ENCODE measurements around the gene ATG10. TPM values are rescaled to one million over a fixed set of nuclear protein-coding genes. Genes with fewer than 3 reads are reported as not detected.

The ATG10 gene
- total RNA-seq, 1 donor from 2014 or later = 14.8 TPM

GRCh38 chr5:82068723-82069122 lies 96.9 kb downstream of the ATG10 start:
- Mint-ChIP-seq H3K27ac (no peak overlapping the region), H3K9me3 (no peaks in the 10 kb centered on the region), H3K36me3 (peaks cover 3% of the 10 kb centered on the region), H3K4me1 (no peaks in the 10 kb centered on the region), H3K27me3 (ENCODE audit: low read depth) (no peaks in the 10 kb centered on the region), H3K4me3 (no peak overlapping the region)
- TF ChIP-seq CTCF (IDR thresholded peaks at IDR 0.05; ENCODE audit: unreplicated experiment) = no peak
- no peak for DNase-seq (ENCODE audit: low spot score in 2 of 2, unreplicated experiment in 2 of 2)

- peaks cover 3% of the 10 kb centered on the region for H3K36me3 Mint-ChIP-seq
Observed at GRCh38 chr5:82072138-82072537, 100.3 kb downstream of the ATG10 start.

GRCh38 chr5:82073179-82073578 lies 101.4 kb downstream of the ATG10 start:
- no peak for TF ChIP-seq CTCF (IDR thresholded peaks at IDR 0.05; ENCODE audit: unreplicated experiment)
- Mint-ChIP-seq H3K4me1 (no peaks in the 10 kb centered on the region), H3K27me3 (ENCODE audit: low read depth) (no peaks in the 10 kb centered on the region), H3K36me3 (peaks cover 3% of the 10 kb centered on the region), H3K4me3 (no peak overlapping the region), H3K27ac (no peak overlapping the region), H3K9me3 (no peaks in the 10 kb centered on the region)
- no peak for DNase-seq (ENCODE audit: low spot score in 2 of 2, unreplicated experiment in 2 of 2)

More at GRCh38 chr5:82072138-82072537, 100.3 kb downstream of the ATG10 start:
- H3K27me3 Mint-ChIP-seq (ENCODE audit: low read depth) = no peaks in the 10 kb centered on the region
- TF ChIP-seq CTCF (IDR thresholded peaks at IDR 0.05; ENCODE audit: unreplicated experiment) = no peak
- H3K4me1 Mint-ChIP-seq = no peaks in the 10 kb centered on the region
- no peaks in the 10 kb centered on the region for H3K9me3 Mint-ChIP-seq
- no peak for DNase-seq (ENCODE audit: low spot score in 2 of 2, unreplicated experiment in 2 of 2)
- H3K4me3 Mint-ChIP-seq = no peak overlapping the region
- no peak overlapping the region for H3K27ac Mint-ChIP-seq

GRCh38 chr5:82074950-82075349 lies 103.1 kb downstream of the ATG10 start:
- no peaks in the 10 kb centered on the region for H3K27me3 Mint-ChIP-seq (ENCODE audit: low read depth)

GRCh38 chr5:82077496-82077895 lies 105.7 kb downstream of the ATG10 start:
- Mint-ChIP-seq H3K4me1 (no peaks in the 10 kb centered on the region), H3K36me3 (peaks cover 32% of the 10 kb centered on the region), H3K9me3 (peaks cover 24% of the 10 kb centered on the region), H3K27me3 (ENCODE audit: low read depth) (no peaks in the 10 kb centered on the region), H3K4me3 (no peak overlapping the region), H3K27ac (no peak overlapping the region)
- TF ChIP-seq CTCF (IDR thresholded peaks at IDR 0.05; ENCODE audit: unreplicated experiment) = no peak
- DNase-seq (ENCODE audit: low spot score in 2 of 2, unreplicated experiment in 2 of 2) = no peak

More at GRCh38 chr5:82074950-82075349, 103.1 kb downstream of the ATG10 start:
- H3K4me3 Mint-ChIP-seq = no peak overlapping the region
- no peak for DNase-seq (ENCODE audit: low spot score in 2 of 2, unreplicated experiment in 2 of 2)
- TF ChIP-seq CTCF (IDR thresholded peaks at IDR 0.05; ENCODE audit: unreplicated experiment) = no peak
- H3K36me3 Mint-ChIP-seq = peaks cover 11% of the 10 kb centered on the region
- H3K27ac Mint-ChIP-seq = no peak overlapping the region
- H3K4me1 Mint-ChIP-seq = no peaks in the 10 kb centered on the region
- peaks cover 5% of the 10 kb centered on the region for H3K9me3 Mint-ChIP-seq

- H3K27me3 Mint-ChIP-seq (ENCODE audit: low read depth) = no peaks in the 10 kb centered on the region
- DNase-seq (ENCODE audit: low spot score in 2 of 2, unreplicated experiment in 2 of 2) = no peak
- no peak overlapping the region for H3K27ac Mint-ChIP-seq
- peaks cover 62% of the 10 kb centered on the region for H3K9me3 Mint-ChIP-seq
- no peak overlapping the region for H3K4me3 Mint-ChIP-seq
- H3K4me1 Mint-ChIP-seq = no peaks in the 10 kb centered on the region
- TF ChIP-seq CTCF (IDR thresholded peaks at IDR 0.05; ENCODE audit: unreplicated experiment) = no peak
- H3K36me3 Mint-ChIP-seq = peaks cover 51% of the 10 kb centered on the region
Observed at GRCh38 chr5:82091617-82092016, 119.8 kb downstream of the ATG10 start.

Measured in mesothelial cell of epicardium (in vitro differentiated cells).